WTC11 (cell line): ENCODE data around the gene CNIH3. TPM values are rescaled to one million over a fixed set of nuclear protein-coding genes. Genes with fewer than 3 reads are reported as not detected.

Experiments
- ATAC-seq: fragments of 200-7000 bp; cut with Tn5 transposase; 2 replicates; pipeline ENCODE4 v1.10.0; 2021; ENCODE audit warnings: mild to moderate bottlenecking, moderate library complexity
- CTCF ChIA-PET: fragments of 300-600 bp; sonication (Branson Sonifier 250); formaldehyde crosslinking; loops from one replicate; lab custom pipeline; 2021; ENCODE audit warnings: antibody characterized with exemption; lab: Charles Lee
- POLR2A ChIA-PET: fragments of 350-600 bp; sonication (Branson Sonifier 250); formaldehyde crosslinking; loops from one replicate; lab custom pipeline; 2021; ENCODE audit warnings: antibody characterized with exemption; lab: Charles Lee
- DNase-seq: peaks from one replicate; pipeline ENCODE4 v3.0.0; 2021; ENCODE audit warnings: low spot score
- H3K27ac Mint-ChIP-seq: 2 replicates; pipeline ENCODE4 v1.8.0; 2021; ENCODE audit warnings: mixed read lengths
- H3K27me3 Mint-ChIP-seq: 2 replicates; pipeline ENCODE4 v1.8.0; 2021; ENCODE audit warnings: low read depth, mild to moderate bottlenecking, moderate library complexity, mixed read lengths
- H3K36me3 Mint-ChIP-seq: 2 replicates; pipeline ENCODE4 v1.8.0; 2021; ENCODE audit warnings: mixed read lengths
- H3K4me1 Mint-ChIP-seq: 2 replicates; pipeline ENCODE4 v1.8.0; 2022; ENCODE audit warnings: mixed read lengths
- H3K4me3 Mint-ChIP-seq: 2 replicates; pipeline ENCODE4 v1.8.0; 2021; ENCODE audit warnings: mild to moderate bottlenecking, moderate library complexity, mixed read lengths
- H3K9me3 Mint-ChIP-seq: 2 replicates; pipeline ENCODE4 v1.8.0; 2021; ENCODE audit warnings: mixed read lengths
- ATF1 ChIP-seq: sonication (generic); formaldehyde crosslinking; IDR thresholded peaks from 2 replicates; pipeline ENCODE4 v1.8.1; 2023; ENCODE audit warnings: mild to moderate bottlenecking, moderate library complexity, missing genetic modification reagents
- ATF3 ChIP-seq: sonication (generic); formaldehyde crosslinking; conservative IDR thresholded peaks from 2 replicates; pipeline ENCODE4 v1.8.1; 2022; ENCODE audit warnings: mild to moderate bottlenecking, missing genetic modification reagents
- CDX4 ChIP-seq: fragments of 250-450 bp; sonication (Bioruptor Pico); IDR thresholded peaks from 2 replicates; pipeline ENCODE4 v1.9.0; 2021; ENCODE audit warnings: moderate library complexity, mild to moderate bottlenecking, inconsistent platforms, borderline replicate concordance
- CREM ChIP-seq: sonication (generic); formaldehyde crosslinking; IDR thresholded peaks from 2 replicates; pipeline ENCODE4 v1.8.1; 2022; ENCODE audit warnings: mild to moderate bottlenecking, missing genetic modification reagents, moderate library complexity
- ESRRA ChIP-seq: sonication (generic); formaldehyde crosslinking; IDR thresholded peaks from 2 replicates; pipeline ENCODE4 v1.8.1; 2022; ENCODE audit warnings: mild to moderate bottlenecking, missing genetic modification reagents, borderline replicate concordance
- ETV6 ChIP-seq: sonication (generic); formaldehyde crosslinking; IDR thresholded peaks from 2 replicates; pipeline ENCODE4 v1.8.1; 2022; ENCODE audit warnings: mild to moderate bottlenecking, missing genetic modification reagents
- FOXJ3 ChIP-seq: sonication (generic); formaldehyde crosslinking; IDR thresholded peaks from 2 replicates; pipeline ENCODE4 v1.9.0; 2021; ENCODE audit warnings: missing genetic modification reagents, mild to moderate bottlenecking, borderline replicate concordance
- GABPB1 ChIP-seq: sonication (generic); formaldehyde crosslinking; IDR thresholded peaks from 2 replicates; pipeline ENCODE4 v1.8.1; 2023; ENCODE audit warnings: mild to moderate bottlenecking, missing genetic modification reagents
- HMGA2 ChIP-seq: fragments of 250-450 bp; sonication (Bioruptor Pico); IDR thresholded peaks from 2 replicates; pipeline ENCODE4 v1.4.0; 2021; ENCODE audit warnings: mild to moderate bottlenecking, moderate library complexity
- HMGXB4 ChIP-seq: sonication (generic); formaldehyde crosslinking; IDR thresholded peaks from 2 replicates; pipeline ENCODE4 v1.8.1; 2023; ENCODE audit warnings: mild to moderate bottlenecking, moderate library complexity, missing genetic modification reagents
- MXD4 ChIP-seq: fragments of 250-450 bp; sonication (Bioruptor Pico); IDR thresholded peaks from 2 replicates; pipeline ENCODE4 v1.8.0; 2021; ENCODE audit warnings: mild to moderate bottlenecking, moderate library complexity, borderline replicate concordance
- MYBL2 ChIP-seq: sonication (generic); formaldehyde crosslinking; IDR thresholded peaks from 2 replicates; pipeline ENCODE4 v1.8.1; 2023; ENCODE audit warnings: mild to moderate bottlenecking, moderate library complexity, missing genetic modification reagents
- NR2C2 ChIP-seq: sonication (generic); formaldehyde crosslinking; IDR thresholded peaks from 2 replicates; pipeline ENCODE4 v1.8.0; 2022; ENCODE audit warnings: mild to moderate bottlenecking, missing genetic modification reagents
- PREB ChIP-seq: sonication (generic); formaldehyde crosslinking; IDR thresholded peaks from 2 replicates; pipeline ENCODE4 v1.8.1; 2022; ENCODE audit warnings: mild to moderate bottlenecking, missing genetic modification reagents, moderate library complexity, borderline replicate concordance
- RORB ChIP-seq: fragments of 250-450 bp; sonication (Bioruptor Pico); IDR thresholded peaks from 2 replicates; pipeline ENCODE4 v1.9.0; 2021; ENCODE audit warnings: mild to moderate bottlenecking
- SP1 ChIP-seq: sonication (generic); formaldehyde crosslinking; conservative IDR thresholded peaks from 2 replicates; pipeline ENCODE4 v1.8.1; 2022; ENCODE audit warnings: missing genetic modification reagents
- USF1 ChIP-seq: sonication (generic); formaldehyde crosslinking; IDR thresholded peaks from 2 replicates; pipeline ENCODE4 v1.8.0; 2022; ENCODE audit warnings: mild to moderate bottlenecking, missing genetic modification reagents
- ZNF138 ChIP-seq: sonication (generic); formaldehyde crosslinking; conservative IDR thresholded peaks from 2 replicates; pipeline ENCODE4 v1.8.1; 2022; ENCODE audit warnings: mild to moderate bottlenecking, moderate library complexity, missing genetic modification reagents
- ZNF219 ChIP-seq: sonication (generic); formaldehyde crosslinking; IDR thresholded peaks from 2 replicates; pipeline ENCODE4 v1.8.0; 2023; ENCODE audit warnings: missing genetic modification reagents, mild to moderate bottlenecking, borderline replicate concordance
- ZNF512 ChIP-seq: sonication (generic); formaldehyde crosslinking; IDR thresholded peaks from 2 replicates; pipeline ENCODE4 v1.8.1; 2022; ENCODE audit warnings: missing genetic modification reagents, borderline replicate concordance
- total RNA-seq: library from RNA; stranded (reverse); gene quantifications from 3 replicates; pipeline ENCODE4 v1.2.3, GENCODE V29; 2021

CNIH3 gene
- total RNA-seq, 1 experiment from 2014 or later = 8.1 TPM

GRCh38 chr1:224767031-224767430 lies 150.9 kb downstream of the CNIH3 start:
- Mint-ChIP-seq H3K36me3 (no peaks in the 10 kb centered on the region), H3K4me3 (no peak overlapping the region), H3K27me3 (peaks cover 3% of the 10 kb centered on the region; the same call in 1 of the 2 replicates), H3K27ac (no peak overlapping the region), H3K4me1 (peaks cover 19% of the 10 kb centered on the region)
- DNase-seq = no peak
- no peak for ATAC-seq
- CTCF ChIA-PET = no interaction called here
- POLR2A ChIA-PET = no interaction called here
- TF ChIP-seq USF1 (CRISPR knock-in tag) (no peak), ATF3 (CRISPR knock-in tag) (no peak)
- TF ChIP-seq, all 79 proteins: peak for 0
- no peaks in the 10 kb centered on the region; the same call in 1 of the 2 replicates for H3K9me3 Mint-ChIP-seq

- POLR2A ChIA-PET = no interaction called here
- H3K36me3 Mint-ChIP-seq = no peaks in the 10 kb centered on the region
- H3K4me3 Mint-ChIP-seq = no peak overlapping the region
- TF ChIP-seq NR2C2 (no peak), ESRRA (CRISPR knock-in tag) (no peak), HMGXB4 (CRISPR knock-in tag) (no peak), ZNF219 (CRISPR knock-in tag) (no peak), CDX4 (CRISPR knock-in tag) (no peak), HMGA2 (no peak), MYBL2 (CRISPR knock-in tag) (no peak), CREM (no peak), ZNF512 (CRISPR knock-in tag) (no peak), ZNF138 (CRISPR knock-in tag) (no peak), GABPB1 (no peak), FOXJ3 (CRISPR knock-in tag) (no peak), PREB (no peak), ATF1 (no peak), SP1 (CRISPR knock-in tag) (no peak), MXD4 (CRISPR knock-in tag) (no peak), RORB (no peak), ETV6 (no peak)
- TF ChIP-seq, all 79 proteins: peak for 0
- Mint-ChIP-seq H3K27ac (no peak overlapping the region), H3K9me3 (no peaks in the 10 kb centered on the region; the same call in 1 of the 2 replicates), H3K4me1 (peaks cover 19% of the 10 kb centered on the region), H3K27me3 (peaks cover 3% of the 10 kb centered on the region; the same call in 1 of the 2 replicates)
- CTCF ChIA-PET = interaction anchor here (1.6 kb wide), 1 partner anchor 66 kb away, joined by 5 read pairs; no protein-coding TSS in a partner anchor
- DNase-seq (no peak), ATAC-seq (no peak)
These were observed 151.6 kb downstream of the CNIH3 start for GRCh38 chr1:224767676-224768075.
